ENCODE data around the gene ADGRD1.
"Not testable (repeated sequence)": the region's sequence is repeated elsewhere in the genome, so short reads cannot be mapped to it uniquely, and the experiment has no call there.

The ADGRD1 gene

GRCh38 chr12:130953771-130954543, at the start of gene ADGRD1:
ADGRD1 (plus strand) TSS chr12:130953907; CDS start chr12:130954466, 559 bp downstream.
- no peaks in the 10 kb centered on the region for H3K4me1 Mint-ChIP-seq
- no peak for DNase-seq
- H3K27ac Mint-ChIP-seq, result no peak within 1 kb of the TSS
- no peaks in the 10 kb centered on the region for H3K9me3 Mint-ChIP-seq
- CTCF ChIA-PET, result no interaction called here
- H3K27me3 Mint-ChIP-seq, result peaks cover 36% of the 10 kb centered on the region
- H3K4me3 Mint-ChIP-seq, result no peak within 1 kb of the TSS
- no peaks in the 10 kb centered on the region for H3K36me3 Mint-ChIP-seq

GRCh38 chr12:130904064-130904463, 49.6 kb upstream of the ADGRD1 start:
- no peaks in the 10 kb centered on the region for H3K4me1 Mint-ChIP-seq
- no peaks in the 10 kb centered on the region for H3K36me3 Mint-ChIP-seq
- peaks cover 8% of the 10 kb centered on the region for H3K27me3 Mint-ChIP-seq
- H3K9me3 Mint-ChIP-seq, result no peaks in the 10 kb centered on the region
- H3K27ac Mint-ChIP-seq, result no peak overlapping the region
- no peak overlapping the region for H3K4me3 Mint-ChIP-seq
- no peak for DNase-seq
- CTCF ChIA-PET, result no interaction called here

- not testable (repeated sequence) for DNase-seq, H3K27ac Mint-ChIP-seq
Observed at GRCh38 chr12:130904936-130905455, 48.7 kb upstream of the ADGRD1 start.

GRCh38 chr12:130909111-130909510, 44.6 kb upstream of the ADGRD1 start:
- CTCF ChIA-PET, result interaction anchor here (0.6 kb wide), 1 partner anchor 87 kb away, joined by 3 read pairs; no protein-coding TSS in a partner anchor
- Mint-ChIP-seq H3K4me1 (no peaks in the 10 kb centered on the region), H3K4me3 (no peak overlapping the region), H3K27me3 (peaks cover 6% of the 10 kb centered on the region), H3K36me3 (no peaks in the 10 kb centered on the region), H3K9me3 (no peaks in the 10 kb centered on the region), H3K27ac (no peak overlapping the region)
- no peak for DNase-seq

More at GRCh38 chr12:130904936-130905455, 48.7 kb upstream of the ADGRD1 start:
- peaks cover 10% of the 10 kb centered on the region for H3K27me3 Mint-ChIP-seq
- H3K9me3 Mint-ChIP-seq, H3K4me3 Mint-ChIP-seq, H3K36me3 Mint-ChIP-seq, CTCF ChIA-PET, H3K4me1 Mint-ChIP-seq: not testable (repeated sequence)

GRCh38 chr12:130911193-130911592, 42.5 kb upstream of the ADGRD1 start:
- CTCF ChIA-PET, result no interaction called here
- H3K9me3 Mint-ChIP-seq, result no peaks in the 10 kb centered on the region
- no peak overlapping the region for H3K27ac Mint-ChIP-seq
- no peaks in the 10 kb centered on the region for H3K36me3 Mint-ChIP-seq
- H3K27me3 Mint-ChIP-seq, result peaks cover 16% of the 10 kb centered on the region
- no peak for DNase-seq
- no peak overlapping the region for H3K4me3 Mint-ChIP-seq
- no peaks in the 10 kb centered on the region for H3K4me1 Mint-ChIP-seq

GRCh38 chr12:130911933-130912332, 41.8 kb upstream of the ADGRD1 start:
- Mint-ChIP-seq H3K4me3 (no peak overlapping the region), H3K9me3 (no peaks in the 10 kb centered on the region), H3K4me1 (no peaks in the 10 kb centered on the region), H3K27ac (no peak overlapping the region), H3K27me3 (peaks cover 22% of the 10 kb centered on the region), H3K36me3 (no peaks in the 10 kb centered on the region)
- DNase-seq, result no peak
- CTCF ChIA-PET, result no interaction called here

GRCh38 chr12:130916241-130916911, 37.3 kb upstream of the ADGRD1 start:
- Mint-ChIP-seq H3K4me1 (no peaks in the 10 kb centered on the region), H3K36me3 (no peaks in the 10 kb centered on the region), H3K27ac (no peak overlapping the region), H3K4me3 (no peak overlapping the region), H3K9me3 (no peaks in the 10 kb centered on the region), H3K27me3 (peaks cover 43% of the 10 kb centered on the region)
- CTCF ChIA-PET, result interaction anchor here (1.3 to 2.4 kb wide), 2 partner anchors 189 to 216 kb away, joined by 3 to 7 read pairs; no protein-coding TSS in a partner anchor
- peak; percentile 28 for DNase-seq

- Mint-ChIP-seq H3K4me3 (no peak overlapping the region), H3K36me3 (no peaks in the 10 kb centered on the region), H3K4me1 (no peaks in the 10 kb centered on the region), H3K9me3 (no peaks in the 10 kb centered on the region), H3K27me3 (peaks cover 43% of the 10 kb centered on the region), H3K27ac (no peak overlapping the region)
- no peak for DNase-seq
- CTCF ChIA-PET, result interaction anchor here (2.4 kb wide), 1 partner anchor 215 kb away, joined by 7 read pairs; no protein-coding TSS in a partner anchor
Observed at GRCh38 chr12:130917607-130918006, 36.1 kb upstream of the ADGRD1 start.

GRCh38 chr12:130919086-130919485, 34.6 kb upstream of the ADGRD1 start:
- CTCF ChIA-PET, result no interaction called here
- no peak overlapping the region for H3K27ac Mint-ChIP-seq
- no peaks in the 10 kb centered on the region for H3K36me3 Mint-ChIP-seq
- H3K4me1 Mint-ChIP-seq, result no peaks in the 10 kb centered on the region
- no peaks in the 10 kb centered on the region for H3K9me3 Mint-ChIP-seq
- DNase-seq, result no peak
- peaks cover 43% of the 10 kb centered on the region for H3K27me3 Mint-ChIP-seq
- H3K4me3 Mint-ChIP-seq, result no peak overlapping the region

- Mint-ChIP-seq H3K9me3 (no peaks in the 10 kb centered on the region), H3K27ac (no peak overlapping the region), H3K36me3 (no peaks in the 10 kb centered on the region), H3K27me3 (peaks cover 43% of the 10 kb centered on the region), H3K4me1 (no peaks in the 10 kb centered on the region), H3K4me3 (no peak overlapping the region)
- CTCF ChIA-PET, result no interaction called here
- no peak for DNase-seq
Observed at GRCh38 chr12:130920119-130920703, 33.5 kb upstream of the ADGRD1 start.

- H3K27ac Mint-ChIP-seq, result no peak overlapping the region
- CTCF ChIA-PET, result interaction anchor here (0.8 kb wide), 1 partner anchor 11 kb away, joined by 3 read pairs; no protein-coding TSS in a partner anchor
- no peak for DNase-seq
Observed at GRCh38 chr12:130920723-130921381, 32.9 kb upstream of the ADGRD1 start.

GRCh38 chr12:130922511-130922953, 31.2 kb upstream of the ADGRD1 start:
- Mint-ChIP-seq H3K4me1 (no peaks in the 10 kb centered on the region), H3K27me3 (peaks cover 24% of the 10 kb centered on the region), H3K36me3 (no peaks in the 10 kb centered on the region), H3K9me3 (no peaks in the 10 kb centered on the region), H3K4me3 (no peak overlapping the region), H3K27ac (no peak overlapping the region)
- CTCF ChIA-PET, result no interaction called here
- no peak for DNase-seq

More at GRCh38 chr12:130920723-130921381, 32.9 kb upstream of the ADGRD1 start:
- peaks cover 37% of the 10 kb centered on the region for H3K27me3 Mint-ChIP-seq
- no peaks in the 10 kb centered on the region for H3K4me1 Mint-ChIP-seq
- H3K4me3 Mint-ChIP-seq, result no peak overlapping the region
- no peaks in the 10 kb centered on the region for H3K9me3 Mint-ChIP-seq
- no peaks in the 10 kb centered on the region for H3K36me3 Mint-ChIP-seq

- H3K9me3 Mint-ChIP-seq, result no peaks in the 10 kb centered on the region
- DNase-seq, result no peak
- H3K36me3 Mint-ChIP-seq, result no peaks in the 10 kb centered on the region
- no peak overlapping the region for H3K4me3 Mint-ChIP-seq
- CTCF ChIA-PET, result no interaction called here
- no peak overlapping the region for H3K27ac Mint-ChIP-seq
- peaks cover 20% of the 10 kb centered on the region for H3K27me3 Mint-ChIP-seq
- no peaks in the 10 kb centered on the region for H3K4me1 Mint-ChIP-seq
Observed at GRCh38 chr12:130924966-130925665, 28.6 kb upstream of the ADGRD1 start.
